Fibroblast of gingiva (primary cell): ENCODE results near the gene SNX3.
"Not testable (repeated sequence)": the region's sequence is repeated elsewhere in the genome, so short reads cannot be mapped to it uniquely, and the experiment has no call there.

Experiments used
- DNase-seq: peaks from one replicate; pipeline ENCODE4 v3.0.0-alpha.2; 2011; ENCODE audit warnings: low read depth

The SNX3 gene

DNA sequence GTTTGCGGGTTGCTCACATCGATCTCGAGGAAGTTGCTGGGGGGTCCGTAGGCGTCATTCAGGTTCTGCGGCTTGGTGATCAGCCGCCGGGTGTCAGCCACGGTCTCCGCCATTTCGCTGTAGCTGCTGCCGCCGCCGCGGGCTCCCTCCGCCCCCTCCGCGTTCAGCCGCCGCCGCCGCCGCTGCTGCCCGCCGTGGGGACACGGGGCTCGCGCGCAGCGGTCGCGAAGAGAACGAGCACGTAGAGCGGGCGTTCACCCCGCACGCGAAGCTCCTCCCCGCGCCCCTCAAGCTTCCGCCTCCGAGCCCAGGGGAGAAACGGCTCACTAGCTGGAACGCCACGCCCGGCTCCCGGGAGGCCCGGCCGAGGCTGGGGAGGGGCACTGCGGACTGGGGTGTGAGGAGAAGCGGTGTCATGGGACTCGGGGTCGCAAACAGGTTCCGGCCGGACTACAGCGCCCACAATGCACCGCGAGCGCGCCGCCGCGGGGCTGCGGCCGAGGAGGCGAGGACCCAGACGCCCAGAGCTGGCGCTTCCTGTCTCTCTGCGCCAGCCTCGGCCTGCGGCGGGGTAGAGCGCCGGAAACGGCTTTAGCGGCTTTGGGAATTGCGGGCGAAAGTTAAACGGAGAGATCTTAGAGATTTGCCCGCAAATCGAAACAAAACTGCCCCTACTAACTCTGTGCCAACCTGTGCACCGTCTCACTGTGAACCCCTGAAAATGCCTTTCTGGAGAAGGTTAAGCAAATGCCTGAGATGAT lies at the start of gene SNX3:
Gene SNX3, minus strand, starts transcription at position 232 of the 761 bp plus-strand sequence. Its CDS starts 119 bp downstream, at position 113.
- peak; percentile 96 for DNase-seq

DNA sequence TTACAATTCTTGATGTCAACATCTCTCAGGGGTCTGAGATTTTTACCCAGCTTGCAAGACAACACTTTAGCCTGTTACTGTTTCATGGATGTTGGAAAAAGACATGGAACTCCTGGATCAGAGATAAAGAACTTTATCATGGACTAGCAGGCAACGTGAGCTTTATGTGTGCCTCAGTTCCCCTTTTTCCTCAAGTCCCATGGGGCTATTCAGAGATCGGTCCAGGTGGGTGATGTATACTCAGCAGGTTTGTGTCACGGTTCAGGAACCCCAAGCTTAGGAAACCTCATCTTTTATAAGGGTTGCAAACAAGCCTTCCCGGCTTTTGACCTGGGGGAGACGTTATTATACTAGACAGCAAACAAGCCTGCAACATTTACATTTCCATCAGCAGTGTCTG lies 49.0 kb upstream of the SNX3 start:
- DNase-seq, result no peak

DNA sequence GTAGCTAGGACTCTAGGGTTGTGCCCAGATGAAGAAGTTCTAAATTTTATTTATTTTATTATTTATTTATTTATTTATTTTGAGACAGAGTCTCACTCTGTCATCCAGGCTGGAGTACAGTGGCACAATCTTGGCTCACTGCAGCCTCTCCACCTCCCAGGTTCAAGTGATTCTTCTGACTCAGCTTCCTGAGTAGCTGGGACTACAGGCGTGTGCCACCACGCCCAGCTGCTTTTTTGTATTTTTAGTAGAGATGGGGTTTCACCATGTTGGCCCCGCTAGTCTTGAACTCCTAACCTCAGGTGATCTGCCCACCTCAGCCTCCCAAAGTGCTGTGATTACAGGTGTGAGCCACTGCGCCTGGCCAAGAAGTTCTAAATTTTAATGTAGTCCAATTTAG lies 47.8 kb upstream of the SNX3 start:
- DNase-seq, result not testable (repeated sequence)

DNA sequence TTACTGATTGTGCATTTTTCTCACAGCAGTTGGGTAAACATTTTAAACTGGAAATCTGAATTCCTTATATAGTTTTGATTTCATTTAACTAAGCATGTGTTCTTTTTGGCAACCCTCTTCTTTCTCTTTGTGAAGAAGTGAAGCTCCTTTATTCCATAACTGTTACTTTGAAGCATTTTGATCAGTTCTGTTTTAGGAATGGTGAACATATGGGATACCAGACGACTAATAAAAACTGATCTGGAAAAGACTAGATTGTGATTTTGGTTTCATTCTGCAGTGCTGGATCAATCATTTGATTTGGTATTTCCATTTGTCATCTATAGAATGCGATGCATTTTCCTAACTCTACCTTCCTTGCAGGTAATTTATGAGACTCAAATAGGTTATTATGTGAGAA lies 43.8 kb upstream of the SNX3 start:
- DNase-seq, result no peak

DNA sequence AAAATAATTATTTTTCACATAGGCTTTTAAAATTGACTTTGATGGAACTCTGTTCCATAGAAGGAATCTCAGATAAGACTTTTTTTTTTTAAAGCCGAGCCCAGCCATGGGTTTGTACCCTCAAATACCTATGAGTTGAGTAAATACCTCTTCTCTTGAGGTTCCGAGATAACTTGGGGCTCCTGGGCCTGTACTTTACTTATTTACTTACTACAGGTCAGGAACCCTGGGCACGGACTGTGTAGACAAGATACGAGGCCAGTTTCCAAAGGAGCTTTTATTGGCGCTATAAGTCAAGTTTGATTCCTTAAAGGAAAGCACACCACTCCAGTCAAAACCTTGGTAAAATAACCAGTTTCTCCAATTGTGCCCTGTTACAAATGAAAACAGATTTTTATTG lies 41.5 kb upstream of the SNX3 start:
- no peak for DNase-seq

DNA sequence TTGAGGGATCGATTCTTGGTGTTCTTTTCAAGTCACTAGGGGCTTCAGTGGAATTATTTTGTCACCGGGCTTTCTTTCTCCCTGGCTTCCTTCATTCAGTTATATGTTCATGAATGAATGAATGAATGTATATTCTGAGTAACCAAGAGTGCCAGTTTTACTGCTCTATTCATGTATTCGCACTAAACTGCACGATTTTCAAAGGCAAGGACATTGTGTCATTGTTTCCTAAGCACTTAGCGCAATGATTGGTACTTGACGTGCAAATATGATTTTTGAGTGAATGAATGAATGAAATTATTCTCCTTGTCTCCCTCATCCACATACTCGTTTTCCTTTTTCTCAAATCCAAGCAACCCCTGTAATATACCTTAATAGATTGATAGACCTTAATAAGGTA lies 34.8 kb upstream of the SNX3 start:
- DNase-seq, result no peak

DNA sequence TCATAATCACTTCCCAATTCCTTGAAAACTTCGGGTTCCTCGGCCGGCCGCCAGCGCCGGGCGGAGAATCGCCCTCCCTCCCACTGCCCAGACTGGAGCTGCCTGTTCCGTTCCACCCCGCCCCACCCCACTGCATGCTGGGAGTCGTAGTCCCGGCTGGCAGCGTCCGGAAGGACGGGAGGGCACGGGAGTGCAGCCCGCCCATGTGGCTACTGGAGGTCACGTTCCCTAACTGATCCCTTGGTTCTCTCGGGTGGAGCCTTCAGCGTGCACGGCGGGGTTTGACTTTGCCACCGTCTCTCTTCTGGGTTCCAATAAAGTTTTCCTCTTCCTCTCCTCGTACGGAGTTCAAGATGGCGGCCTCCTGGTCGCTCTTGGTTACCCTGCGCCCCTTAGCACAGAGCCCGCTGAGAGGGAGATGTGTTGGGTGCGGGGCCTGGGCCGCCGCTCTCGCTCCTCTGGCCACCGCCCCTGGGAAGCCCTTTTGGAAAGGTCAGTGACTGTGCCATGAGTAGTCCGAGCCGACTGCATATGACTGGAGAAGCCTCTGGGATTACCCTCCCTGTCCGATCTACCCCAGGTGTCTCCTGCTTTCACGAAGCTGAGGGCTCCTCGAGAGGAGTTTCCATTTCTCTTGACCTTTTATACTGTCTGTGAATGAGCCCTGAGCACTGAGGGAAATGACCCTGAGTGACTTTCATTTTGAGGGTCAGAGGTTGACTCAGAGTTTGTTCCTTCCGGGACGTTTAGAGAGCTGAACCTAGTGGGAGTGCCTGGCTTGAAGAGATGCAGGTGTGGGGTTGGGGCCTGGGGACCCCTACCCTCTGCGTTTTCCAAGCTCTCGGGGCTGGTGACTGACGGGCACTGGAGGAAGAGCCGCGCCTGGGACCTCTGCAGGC lies 34.1 kb upstream of the SNX3 start, which contains the start of gene AFG1L:
Gene AFG1L, plus strand, starts transcription at position 328 of the 899 bp plus-strand sequence. Its CDS starts 26 bp downstream, at position 354.
- peak; percentile 91 for DNase-seq

DNA sequence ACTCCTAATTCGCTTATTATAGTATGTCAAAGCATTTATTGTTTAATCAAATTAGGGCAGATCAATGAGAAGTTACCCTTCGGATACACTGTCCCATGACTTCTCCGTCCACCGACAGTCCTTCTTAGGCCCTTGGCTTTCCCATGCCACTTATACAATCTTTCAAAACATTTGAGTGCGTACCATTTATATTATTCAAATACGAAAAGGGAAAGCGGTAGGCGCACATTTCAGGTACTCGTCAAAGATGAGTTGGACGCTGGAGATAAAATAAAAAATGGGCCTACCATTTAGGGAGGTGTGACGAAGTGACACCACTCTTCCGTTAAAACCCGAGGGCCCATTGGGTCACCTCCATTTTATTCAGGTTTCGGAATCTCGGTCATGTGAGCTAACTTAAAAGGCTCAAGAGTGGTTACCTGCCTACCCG lies 33.5 kb upstream of the SNX3 start:
- no peak for DNase-seq

DNA sequence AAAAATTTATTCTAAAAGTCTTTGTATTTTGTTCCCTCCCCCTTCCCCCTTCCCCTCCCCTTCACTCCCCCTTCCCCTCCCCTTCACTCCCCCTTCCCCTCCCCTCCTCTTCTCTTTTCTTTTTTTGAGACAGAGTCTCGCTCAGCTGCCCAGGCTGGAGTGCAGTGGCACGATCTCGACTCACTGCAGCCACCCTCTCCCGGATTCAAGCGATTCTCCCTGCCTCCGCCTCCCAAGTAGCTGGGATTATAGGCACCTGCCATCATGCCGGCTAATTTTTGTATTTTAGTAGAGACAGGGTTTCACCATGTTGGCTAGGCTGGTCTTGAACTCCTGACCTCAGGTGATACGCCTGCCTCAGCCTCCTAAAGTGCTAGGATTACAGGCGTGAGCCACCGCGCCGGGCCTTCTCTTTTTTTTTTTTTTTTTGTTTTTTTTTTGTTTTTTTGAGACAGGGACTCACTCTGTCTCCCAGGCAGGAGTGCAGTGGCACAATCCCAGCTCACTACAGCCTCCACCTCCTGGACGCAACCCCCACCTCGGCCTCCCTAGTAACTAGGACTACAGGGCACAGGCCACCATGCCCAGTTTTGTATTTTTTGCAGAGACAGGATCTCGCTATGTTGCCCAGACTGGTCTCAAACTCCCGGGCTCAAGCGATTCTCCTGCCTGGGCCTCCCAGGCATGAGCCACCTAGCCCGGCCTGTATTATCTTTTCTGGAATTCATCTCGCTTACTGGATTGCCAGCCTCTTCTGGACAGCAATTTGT lies 32.9 kb upstream of the SNX3 start:
- no peak for DNase-seq

DNA sequence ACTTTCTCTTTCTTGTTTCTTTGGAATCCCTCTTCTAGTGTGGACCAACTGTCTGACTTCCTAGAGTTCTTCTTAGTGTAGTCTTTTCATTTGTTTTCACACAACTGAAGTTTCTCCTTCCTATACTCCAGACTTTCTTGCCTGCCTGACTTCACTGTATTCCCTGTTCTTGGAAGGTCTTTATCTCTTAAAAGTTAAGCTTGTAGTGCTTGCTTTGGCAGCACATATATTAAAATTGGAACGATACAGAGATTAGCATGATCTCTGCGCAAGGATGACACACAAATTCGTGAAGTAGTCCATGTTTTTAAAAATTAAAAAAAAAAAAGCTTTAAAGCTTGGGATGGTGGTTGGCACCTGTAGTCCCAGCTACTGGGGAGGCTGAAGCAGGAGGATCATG lies 31.7 kb upstream of the SNX3 start:
- DNase-seq, result not testable (repeated sequence)

DNA sequence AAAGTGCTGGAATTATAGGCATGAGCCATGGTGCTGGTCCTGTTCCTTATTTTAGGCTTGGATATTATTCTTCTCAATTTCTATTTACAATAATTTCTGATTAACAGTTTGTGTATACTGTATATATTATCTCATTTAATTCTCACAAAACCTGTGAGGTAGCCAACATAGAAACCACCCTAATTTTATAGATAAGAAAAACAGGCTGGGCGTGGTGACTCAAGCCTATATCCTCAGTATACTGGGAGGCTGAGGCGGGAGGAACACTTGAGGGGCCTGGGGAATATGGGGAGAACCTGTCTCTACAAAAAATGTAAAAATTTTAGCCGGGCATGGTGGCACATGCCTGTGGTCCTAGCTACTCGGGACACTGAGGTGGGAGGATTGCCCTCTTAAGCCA lies 30.3 kb upstream of the SNX3 start:
- no peak for DNase-seq

DNA sequence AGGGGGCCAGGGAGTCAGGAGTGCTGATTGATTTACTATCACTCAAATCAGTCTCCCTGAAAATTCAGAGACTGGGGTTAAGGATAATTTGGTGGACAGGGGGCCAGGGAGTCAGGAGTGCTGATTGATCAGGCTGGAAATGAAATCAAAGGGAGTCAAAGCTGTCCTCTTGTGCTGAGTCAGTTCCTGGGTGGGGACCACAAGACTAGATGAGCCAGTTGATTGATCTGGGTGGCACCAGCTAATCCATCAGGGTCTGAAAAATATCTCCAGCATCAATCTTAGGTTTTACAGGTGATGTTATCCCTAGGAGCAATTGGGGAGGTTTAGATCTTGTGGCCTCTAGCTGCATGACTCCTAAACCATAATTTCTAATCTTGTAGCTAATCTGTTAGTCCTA lies 27.9 kb upstream of the SNX3 start:
- no peak for DNase-seq

DNA sequence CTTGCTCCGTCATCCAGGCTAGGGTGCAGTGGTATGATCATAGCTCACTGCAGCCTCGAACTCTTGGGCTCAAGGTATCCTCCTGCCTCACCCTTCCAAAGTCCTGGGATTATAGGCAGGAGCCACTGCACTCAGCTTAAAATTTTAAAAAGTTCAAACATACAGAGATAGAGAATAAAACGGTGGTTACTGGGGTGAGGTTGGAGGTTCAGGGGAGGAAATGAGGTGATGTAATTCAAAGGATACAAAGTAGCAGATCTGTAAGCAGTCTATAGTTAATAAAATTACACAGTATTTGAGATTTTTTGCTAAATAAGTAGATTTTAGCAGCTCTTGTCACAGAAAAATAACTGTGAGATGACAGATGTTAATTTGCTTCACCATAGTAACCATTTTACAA lies 26.5 kb upstream of the SNX3 start:
- DNase-seq, result no peak

DNA sequence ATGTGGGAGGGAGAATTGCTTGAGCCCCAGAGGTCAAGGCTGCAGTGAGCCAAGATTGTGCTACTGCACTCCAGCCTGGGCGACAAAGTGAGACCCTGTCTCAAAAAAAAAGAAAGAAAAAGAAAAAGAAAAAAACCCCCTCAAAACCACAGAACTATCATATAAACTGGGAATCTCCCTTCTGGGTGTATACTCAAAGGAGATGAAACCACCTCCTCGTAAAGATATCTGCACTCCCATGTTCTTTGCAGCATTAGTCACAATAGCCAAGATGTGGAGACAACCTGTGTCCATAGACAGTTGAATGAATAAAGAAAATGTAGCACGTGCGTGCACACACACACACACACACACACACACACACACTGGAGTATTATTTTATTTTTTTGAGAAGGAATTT lies 25.5 kb upstream of the SNX3 start:
- DNase-seq, result no peak

DNA sequence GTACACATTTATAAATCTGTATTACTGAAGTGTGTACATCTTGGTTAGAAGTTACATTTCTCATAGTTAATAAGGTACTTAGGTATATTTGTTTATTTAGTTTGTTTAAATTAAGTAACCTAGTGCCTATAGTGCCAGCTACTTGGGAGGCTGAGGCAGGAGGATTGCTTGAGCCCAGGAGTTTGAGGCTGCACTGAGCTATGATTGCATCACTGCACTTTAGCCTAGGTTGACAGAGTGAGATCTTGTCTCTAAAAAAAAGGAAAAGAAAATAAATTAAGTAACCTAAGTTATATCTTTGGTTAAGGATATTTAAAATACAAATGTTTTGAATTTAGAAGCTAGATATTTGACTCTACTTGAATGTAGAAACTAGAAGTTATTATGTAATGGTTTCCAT lies 24.5 kb upstream of the SNX3 start:
- no peak for DNase-seq

DNA sequence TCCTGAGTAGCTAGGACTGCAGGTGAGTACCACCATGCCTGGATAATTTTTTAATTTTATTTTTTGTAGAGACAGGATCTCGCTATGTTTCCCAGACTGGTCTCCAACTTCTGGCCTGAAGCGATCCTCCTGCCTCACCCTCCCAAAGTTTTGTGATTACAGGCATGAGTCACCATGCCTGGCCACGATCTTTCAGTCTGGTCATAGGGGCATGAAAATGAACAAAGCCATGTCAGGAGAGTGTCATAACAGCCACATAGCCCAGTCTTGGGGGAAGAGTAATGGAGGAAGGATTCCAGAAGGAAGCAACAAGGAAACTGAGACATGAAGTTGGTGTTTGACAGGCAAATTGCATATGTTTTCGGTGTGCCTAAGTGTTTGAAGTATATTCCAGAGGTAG lies 17.0 kb upstream of the SNX3 start:
- no peak for DNase-seq

DNA sequence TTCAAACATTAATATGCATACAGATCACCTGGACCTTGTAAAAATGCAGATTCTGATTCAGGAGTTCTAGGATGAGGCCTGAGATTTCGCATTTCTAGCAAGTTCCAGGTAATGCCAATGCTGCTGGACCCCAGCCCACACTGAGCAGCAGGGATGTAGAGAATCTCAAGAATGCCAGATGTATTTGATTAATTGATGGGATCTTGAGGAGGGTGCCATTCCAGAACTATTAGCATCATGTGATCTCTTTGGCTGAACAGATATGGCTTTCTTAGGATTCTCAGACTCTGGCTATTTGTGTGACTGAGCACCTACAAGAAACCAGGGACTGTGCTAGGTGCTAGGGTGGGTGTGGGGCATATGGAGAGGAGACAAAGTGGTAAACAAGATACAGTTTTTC lies 16.5 kb upstream of the SNX3 start:
- DNase-seq, result no peak

DNA sequence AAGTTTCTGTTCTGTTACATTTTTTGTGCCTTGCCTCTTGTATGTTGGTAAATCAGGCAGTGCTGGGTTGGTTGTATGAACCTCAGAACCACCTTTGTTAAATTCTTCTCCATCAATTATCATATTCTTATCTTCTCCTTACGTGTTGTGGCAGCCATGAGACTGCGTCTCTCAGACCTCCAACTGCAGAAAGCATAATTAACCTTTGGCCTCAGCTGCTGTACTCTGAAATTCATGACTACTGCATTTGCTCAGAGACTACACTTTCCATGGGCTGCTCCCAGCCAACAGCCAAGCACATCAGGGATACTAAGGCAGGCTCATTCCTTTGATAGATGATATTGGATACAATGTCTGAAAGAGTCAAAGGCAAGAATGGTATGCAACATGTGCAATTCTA lies 15.1 kb upstream of the SNX3 start:
- DNase-seq, result no peak

DNA sequence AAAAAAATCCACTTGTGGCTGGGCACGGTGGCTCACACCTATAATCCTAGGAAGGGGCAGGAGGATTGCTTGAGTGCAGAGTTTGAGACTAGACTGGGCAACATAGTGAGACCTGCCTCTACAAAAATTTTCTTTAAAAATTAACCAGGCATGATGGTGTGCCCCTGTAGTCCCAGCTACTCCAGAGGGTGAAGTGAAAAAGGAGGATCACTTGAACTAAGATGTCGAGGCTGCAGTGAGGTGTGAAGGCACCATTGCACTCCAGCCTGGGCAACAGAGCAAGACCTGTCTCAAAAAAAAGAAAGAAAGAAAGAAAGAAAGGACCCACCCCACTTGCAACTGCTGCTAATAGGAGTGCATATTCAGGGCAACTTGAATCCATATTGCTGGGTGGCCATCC lies 13.7 kb upstream of the SNX3 start:
- no peak for DNase-seq

DNA sequence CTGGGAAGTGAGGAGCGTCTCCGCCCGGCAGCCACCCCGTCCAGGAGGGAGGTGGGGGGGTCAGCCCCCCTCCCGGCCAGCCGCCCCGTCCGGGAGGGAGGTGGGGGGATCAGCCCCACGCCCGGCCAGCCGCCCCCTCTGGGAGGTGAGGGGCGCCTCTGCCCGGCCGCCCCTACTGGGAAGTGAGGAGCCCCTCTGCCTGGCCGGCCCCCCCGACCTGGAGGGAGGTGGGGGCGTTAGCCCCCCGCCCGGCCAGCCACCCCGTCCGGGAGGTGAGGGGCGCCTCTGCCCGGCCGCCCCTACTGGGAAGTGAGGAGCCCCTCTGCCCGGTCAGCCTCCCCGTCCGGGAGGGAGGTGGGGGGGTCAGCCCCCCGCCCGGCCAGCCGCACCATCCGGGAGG lies 9.1 kb upstream of the SNX3 start:
- DNase-seq, result not testable (repeated sequence)

DNA sequence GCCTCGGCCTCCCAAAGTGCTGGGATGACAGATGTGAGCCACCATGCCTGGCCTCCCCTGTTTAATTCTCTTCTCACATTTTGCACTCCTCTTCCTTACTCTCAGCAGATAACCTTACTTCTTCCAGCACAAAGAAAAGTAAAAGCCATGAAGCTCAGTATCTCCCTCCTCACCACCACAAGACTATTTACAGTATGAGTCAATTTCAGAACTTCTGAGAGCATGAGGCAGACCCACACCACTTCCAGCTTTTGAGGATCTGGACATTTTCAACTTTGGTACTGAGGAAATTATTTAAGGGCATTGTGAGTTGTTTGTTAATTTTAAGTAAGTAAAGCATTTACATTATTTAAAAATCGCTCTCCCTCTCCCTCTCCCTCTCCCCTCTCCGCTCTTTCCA lies 8.0 kb upstream of the SNX3 start:
- no peak for DNase-seq

DNA sequence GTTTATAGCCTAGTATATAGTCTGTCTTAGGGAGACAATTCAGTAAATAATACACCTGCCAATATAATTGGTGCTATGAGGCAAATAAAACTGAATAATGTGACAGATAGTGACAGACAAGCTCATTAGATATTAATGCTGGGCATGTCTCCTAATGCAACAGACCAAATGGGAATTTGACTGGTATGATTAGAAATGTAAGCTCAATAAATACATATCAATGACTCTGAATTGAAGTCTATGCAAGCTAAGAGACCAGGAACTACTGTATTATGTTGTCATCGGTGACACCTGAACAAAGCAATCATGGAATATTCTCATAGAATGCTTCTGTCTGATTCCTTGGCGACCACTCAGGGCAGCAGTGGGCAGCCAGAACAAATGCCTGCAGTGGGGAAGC lies 2.5 kb upstream of the SNX3 start:
- no peak for DNase-seq
